Measurements from ENCODE around the gene DYRK4.

The DYRK4 gene

DNA sequence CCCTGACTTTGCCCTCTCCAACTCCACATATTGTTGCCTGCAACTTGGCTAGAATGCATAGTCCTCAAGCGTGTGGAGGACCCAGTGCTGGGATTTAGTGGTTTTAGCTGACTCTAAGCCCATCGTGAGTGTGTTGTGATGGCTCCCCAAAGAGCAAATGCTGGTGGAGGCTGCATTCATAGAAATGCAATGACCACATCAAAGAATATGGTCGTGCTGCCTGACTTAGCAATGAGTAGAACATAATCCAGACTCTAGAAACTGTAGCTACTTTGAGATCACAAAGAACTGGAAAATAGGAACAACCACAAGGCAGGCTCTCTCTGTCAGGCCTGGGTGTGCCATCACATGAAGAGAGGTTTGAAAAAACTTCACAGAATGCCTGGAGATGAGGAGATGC lies 1.3 kb downstream of the DYRK4 start:
- no peak for DNase-seq (ENCODE audit: low read depth in 2 of 2)

DNA sequence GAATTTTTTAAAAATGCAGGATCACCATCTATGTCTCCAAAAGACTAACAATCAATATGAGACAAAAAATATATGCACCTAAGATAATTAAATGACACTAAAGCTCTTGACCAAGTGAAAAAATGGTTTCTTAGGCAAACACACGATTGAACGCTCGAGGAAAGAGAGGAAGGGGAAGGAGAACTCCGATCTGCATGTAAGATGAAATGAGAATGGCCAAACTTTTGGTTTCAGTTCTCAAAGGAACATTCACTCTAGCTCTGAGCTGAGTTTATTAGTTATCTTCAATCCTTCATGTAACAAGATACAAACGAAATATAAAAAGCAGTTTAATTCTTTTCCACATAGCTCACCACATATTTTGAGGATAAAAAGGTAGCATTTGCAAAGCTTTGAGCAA lies 2.8 kb downstream of the DYRK4 start:
- DNase-seq (ENCODE audit: low read depth in 2 of 2), result no peak

DNA sequence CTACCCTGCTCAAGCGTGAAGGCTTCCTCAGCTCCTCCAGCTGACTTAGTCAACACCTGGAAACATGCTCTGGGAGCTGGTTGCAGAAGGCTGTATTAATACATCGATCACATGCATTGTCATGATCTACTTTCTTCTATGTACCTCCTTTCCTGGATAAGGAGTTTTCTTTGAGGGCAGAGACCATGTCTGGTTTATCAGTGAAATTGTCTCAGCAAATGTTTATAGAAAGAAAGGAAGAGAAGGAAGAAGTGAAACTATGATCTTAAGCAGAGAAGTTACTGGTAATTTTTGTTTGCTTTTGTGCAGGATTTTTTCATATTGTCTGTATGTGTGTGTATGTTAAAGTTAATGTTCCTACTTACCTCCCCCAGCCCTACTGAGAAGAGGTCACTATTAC lies 4.5 kb downstream of the DYRK4 start:
- no peak for DNase-seq (ENCODE audit: low read depth in 2 of 2)

DNA sequence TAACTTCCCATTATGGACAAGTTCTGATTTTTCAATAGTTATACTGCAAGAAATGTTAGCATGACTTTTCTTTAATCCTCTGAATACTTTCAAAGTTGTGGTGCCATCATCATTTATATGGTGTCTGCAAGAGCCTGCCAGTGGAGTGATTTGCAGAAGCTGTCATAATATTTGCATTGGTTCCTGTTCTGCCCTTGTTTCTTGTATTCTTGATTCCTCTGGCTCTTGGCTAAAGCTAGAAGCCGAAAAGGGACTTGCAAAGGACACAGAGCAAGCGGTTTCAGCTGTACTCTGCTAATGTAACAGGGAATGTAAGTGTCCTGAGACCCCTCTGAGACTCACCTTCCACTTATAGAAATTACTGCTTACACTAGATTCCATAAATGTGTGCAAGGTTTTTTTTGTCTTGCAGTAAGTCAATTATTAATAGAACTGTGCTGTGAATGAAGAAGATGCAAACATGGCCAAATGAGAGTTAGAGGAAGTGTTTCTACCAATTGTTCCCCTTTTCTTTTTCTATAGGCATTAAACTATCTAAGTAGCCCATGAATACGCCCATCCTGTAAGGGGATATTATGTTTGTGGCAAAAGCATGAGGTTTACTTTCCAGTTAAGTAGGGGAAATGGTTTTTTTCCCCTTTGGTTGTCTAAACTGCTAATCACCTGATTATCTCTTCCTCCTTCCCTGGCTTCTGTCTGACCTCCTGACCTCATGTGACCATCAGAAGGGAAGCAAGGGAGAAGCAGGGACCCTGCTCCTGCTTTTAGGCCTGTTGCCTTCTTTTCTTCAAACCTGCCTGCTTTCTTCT lies 5.3 kb downstream of the DYRK4 start:
- no peak for DNase-seq (ENCODE audit: low read depth in 2 of 2)

DNA sequence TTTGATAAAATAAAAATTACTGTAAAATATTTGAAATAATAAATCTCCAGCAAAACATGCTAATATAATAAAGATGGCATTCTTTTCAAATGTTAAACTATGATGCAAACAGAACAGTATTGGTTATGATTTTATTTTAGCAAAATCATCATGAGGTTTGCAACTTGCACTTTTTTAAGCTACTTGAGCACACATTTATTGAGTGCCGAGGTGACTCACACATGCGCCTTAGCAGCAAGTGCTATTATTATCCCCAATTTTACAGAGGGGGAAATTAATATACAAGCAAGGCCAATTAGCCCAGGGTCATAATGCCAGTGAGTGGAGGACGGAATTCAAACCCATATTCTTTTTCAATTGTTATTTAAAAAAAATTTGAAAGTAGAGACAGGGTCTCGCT lies 7.3 kb downstream of the DYRK4 start:
- no peak for DNase-seq (ENCODE audit: low read depth in 2 of 2)

DNA sequence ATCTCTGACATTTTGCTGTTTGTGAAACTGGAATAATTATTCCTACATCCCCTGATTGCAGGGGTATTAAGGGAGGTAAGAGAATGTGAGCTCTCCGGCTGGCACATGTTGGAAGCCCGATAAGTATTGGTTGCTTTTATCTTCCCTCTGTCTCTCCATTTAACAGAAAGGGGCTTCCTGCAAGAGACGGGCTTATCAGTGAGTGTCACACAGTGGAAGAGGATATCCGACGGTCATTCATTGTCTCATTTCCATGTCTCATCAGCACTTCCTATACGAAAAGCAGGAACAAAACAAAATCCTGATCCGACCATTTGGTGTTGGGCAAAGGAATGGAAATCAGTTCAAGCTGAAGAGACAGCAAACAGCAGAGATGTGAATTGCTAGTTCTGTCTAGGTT lies 10.7 kb downstream of the DYRK4 start:
- DNase-seq (ENCODE audit: low read depth in 2 of 2), result no peak

DNA sequence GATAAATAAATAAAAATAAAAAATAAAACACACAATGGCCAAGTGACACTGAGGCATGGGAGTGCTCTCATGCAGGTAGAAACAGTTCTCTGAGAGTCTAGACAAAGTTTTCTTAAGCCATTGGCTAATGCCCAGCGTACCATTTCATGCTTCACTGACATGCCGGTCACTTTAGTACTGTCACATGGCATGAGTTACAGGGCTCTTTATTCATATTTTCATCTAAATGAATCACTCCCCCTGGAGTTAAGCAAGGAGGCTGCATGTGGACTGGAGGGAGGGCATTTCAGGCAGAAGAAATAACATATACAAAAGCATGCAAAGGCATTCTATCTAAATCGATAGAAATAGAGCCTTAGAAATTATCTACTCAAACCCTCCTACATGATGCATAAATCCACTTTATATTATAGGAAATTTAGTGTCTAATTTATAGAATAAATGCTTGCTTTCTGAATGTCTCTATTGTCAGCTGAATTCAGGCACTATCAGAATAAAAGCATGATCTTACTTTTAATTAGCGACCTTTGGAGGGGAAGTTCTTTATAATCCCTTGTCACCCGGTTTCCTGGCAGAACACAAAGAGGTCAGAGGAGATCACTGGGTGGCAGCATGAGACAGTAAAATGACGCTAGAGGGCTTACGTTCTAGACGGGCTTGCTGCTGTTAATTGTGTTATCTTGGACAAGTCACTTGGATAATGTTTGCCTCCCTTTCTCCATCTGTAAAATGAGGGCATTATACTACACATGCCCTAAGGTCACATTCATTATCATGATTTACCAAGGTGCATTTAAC lies 17.5 kb downstream of the DYRK4 start:
- no peak for DNase-seq (ENCODE audit: low read depth in 2 of 2)

DNA sequence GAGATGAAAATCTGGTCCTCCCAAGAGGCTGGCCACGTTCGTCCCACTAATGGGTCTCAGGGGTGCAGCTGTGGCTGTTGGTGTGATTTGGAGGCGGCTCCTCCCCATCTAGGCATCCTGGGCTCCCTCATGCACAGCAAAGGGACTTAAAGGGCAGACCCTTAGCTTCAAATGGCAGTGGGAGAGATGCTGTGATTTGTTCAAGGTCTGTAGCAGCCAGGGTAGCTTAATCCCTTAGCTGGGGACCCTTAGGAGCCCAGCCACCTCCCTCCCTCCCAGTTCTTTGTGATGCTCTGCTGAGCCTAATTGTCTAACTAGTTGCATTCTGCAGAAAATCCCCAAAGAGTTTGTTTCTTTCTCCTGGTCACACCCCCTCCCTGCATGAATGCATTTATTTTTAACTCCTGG lies 18.3 kb downstream of the DYRK4 start:
- DNase-seq (ENCODE audit: low read depth in 2 of 2), result no peak

DNA sequence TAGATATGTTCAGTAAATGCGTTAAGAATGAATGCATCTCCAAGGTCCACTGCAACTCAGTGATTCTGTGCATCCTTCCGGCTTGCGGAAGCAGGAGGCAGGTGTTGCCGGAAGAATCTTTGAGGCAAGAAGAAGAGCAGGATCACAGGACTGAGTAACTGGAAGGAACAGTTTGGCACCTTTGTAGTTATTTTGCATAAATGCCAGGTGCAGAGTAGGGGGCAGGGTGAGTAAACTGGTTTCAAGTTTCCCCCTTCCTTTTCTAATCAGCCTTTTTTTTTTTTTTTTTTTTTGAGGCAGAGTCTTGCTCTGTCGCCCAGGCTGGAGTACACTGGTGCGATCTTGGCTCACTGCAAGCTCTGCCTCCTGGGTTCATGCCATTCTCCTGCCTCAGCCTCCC lies 22.3 kb downstream of the DYRK4 start:
- no peak for DNase-seq (ENCODE audit: low read depth in 2 of 2)

DNA sequence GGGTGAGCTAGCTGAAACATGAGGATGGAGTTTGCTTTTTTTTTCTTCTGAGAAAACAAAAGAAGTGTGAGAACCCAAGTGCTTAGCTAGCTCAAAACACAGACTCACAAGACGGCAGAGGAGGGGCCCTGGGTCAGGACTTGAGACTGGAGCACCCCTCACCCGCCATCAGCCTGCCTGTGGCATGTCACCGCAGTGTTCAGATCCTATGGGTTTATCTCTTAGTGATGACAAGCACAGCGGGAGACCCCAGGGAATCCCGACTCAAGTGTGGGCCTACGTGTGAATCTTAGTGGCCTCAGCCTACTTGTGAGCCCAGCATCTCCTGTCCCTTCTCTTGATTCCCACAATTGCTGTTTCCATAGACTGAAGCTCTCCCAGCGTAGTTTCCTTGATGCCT lies 22.9 kb downstream of the DYRK4 start:
- DNase-seq (ENCODE audit: low read depth in 2 of 2), result no peak

DNA sequence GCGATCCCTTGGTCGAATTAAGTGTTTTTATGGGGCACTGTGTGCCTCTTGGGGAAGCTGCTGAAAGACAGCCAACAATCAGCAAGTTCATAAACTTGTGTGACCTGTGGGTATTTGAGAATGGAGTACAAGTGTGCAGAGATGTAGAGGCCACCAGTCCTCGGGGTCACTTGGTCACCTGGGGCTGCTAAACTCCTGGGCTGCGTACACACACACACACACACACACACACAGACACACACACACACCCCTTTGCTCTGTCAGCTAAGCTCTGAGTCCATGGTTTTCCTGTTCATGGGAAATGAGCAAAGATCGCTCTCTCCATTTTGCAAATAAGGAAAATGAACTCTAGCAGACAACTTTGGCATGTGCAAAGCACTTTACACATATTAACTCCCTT lies 24.5 kb downstream of the DYRK4 start:
- no peak for DNase-seq (ENCODE audit: low read depth in 2 of 2)

DNA sequence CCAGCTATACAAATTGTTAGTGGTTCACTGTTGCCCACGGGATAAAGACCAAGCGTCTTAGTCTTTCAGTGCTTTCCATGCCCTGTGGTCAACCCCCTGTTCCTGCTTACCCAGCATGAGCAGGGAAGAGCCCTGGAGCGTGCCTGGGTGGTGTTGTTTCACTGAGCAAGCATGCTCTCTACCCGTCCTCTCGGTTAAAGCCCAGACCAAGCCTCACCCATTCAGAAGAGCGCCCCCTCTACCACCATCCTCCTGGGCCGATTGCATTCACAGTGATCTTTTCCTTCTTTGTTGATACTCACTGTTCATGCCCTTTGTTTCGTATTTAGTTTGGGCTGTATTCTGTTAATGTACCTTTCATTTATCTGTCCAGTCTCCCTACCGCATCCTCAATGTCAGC lies 25.1 kb downstream of the DYRK4 start:
- DNase-seq (ENCODE audit: low read depth in 2 of 2), result no peak

DNA sequence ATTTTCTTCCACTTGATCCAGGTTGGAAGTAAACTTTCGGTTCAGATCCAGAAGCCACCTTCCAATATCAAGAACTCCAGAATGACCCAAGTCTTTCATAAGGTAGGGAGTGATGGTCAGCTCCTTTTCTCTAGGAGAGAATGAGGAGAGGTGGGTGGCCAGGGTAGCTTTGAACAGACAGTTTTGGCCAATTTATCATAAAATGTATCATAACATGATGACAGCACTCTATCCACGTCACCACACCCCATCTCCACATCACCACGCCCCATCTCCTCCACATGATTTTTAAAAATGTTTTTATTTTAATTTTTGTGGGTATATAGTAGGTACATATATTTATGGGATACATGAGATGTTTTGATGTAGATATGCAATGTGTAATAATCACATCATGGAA lies 26.9 kb downstream of the DYRK4 start:
- no peak for DNase-seq (ENCODE audit: low read depth in 2 of 2)

DNA sequence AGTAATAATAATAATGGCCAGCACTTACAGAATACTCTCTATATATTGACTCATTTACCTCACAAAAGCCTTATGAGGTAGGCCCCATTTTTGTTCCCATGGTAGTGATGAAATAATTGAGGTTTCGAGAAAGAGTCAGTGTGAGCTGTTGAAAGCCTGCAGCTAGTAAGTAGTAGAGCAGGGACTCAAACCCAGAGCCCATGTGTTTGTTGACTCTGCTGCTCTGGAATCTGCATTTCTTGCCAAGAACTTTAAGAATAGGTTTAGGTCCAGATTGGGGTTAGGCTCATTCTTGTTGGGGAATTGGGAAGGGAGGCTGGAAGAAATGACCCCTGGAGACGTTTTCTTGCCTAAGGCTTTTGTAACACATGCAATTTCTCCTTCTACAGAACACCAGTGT lies 27.9 kb downstream of the DYRK4 start:
- no peak for DNase-seq (ENCODE audit: low read depth in 2 of 2)

DNA sequence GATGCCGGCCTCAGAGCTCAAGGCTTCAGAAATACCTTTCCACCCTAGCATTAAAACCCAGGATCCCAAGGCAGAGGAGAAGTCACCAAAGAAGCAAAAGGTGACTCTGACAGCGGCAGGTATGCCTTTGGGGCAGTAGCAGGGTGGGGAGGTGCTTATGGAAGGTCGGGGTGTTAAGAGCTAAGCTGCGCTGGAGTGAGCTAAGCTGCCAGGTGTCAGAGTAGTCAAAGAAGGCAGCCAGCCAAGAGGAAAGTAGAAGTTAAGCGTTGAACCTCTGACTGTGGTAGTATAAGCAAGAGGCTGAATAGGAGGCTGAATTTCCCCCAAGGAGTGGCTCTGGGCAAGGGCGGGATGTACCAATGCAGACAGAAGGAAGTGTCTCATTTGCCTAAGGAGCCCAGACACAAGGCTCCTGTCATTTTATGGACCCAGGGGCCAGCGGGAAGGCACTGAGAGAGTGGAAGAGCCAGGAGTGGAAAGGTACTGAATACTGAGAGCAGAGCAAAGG lies 29.2 kb downstream of the DYRK4 start:
- no peak for DNase-seq (ENCODE audit: low read depth in 2 of 2)

DNA sequence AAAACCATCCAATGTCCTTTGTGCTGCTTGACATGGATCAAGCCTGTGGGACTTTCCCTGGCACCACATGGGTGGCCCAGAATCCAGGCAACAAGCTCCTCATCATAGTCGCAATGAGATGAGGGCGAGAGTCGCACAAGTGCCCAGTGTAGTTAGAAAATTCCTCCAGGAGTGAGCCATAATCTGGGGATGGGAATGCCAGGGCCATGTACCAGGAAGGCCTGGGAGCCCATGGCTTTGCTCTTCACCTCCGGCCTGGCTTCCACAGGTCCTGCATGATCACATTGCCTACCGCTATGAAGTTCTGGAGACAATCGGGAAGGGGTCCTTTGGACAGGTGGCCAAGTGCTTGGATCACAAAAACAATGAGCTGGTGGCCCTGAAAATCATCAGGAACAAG lies 33.9 kb downstream of the DYRK4 start:
- no peak for DNase-seq (ENCODE audit: low read depth in 2 of 2)

DNA sequence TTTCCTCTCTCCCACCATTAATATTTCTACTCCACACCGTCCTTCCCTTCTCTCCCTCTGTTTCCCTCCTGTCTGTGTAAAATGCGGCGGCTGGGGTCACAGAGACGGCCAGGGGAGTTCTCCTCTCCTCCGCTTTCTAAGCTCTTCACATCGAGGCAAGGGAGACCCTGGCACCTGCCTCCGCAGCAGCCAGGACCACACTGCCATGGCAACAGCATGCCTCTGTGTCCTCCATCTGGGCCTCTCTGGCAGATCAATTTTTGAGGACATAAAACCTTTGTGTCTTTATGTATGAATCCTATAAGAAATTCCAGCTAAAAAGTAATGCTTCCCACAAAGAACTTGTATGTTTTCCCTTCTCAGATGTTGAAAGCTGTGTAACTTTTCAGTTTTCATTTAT lies 41.4 kb downstream of the DYRK4 start:
- DNase-seq (ENCODE audit: low read depth in 2 of 2), result no peak

DNA sequence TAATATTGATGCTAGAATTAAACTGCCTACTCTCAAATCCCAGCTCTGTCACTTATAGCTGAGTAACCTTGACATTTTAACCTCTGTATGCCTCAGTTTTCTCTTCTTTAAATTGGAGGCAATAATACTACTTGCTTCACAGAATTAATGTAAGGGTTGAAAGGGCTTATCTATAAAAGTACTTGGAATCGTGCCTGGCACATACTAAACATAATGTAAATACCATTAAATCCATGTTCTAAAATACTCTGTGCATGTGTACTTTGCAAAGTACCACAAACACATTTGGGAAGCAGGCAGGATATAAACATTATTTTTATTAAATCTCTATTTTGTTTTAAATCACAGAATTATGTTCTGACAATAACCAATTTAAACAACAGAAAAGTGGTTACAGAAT lies 41.9 kb downstream of the DYRK4 start:
- DNase-seq (ENCODE audit: low read depth in 2 of 2), result no peak

DNA sequence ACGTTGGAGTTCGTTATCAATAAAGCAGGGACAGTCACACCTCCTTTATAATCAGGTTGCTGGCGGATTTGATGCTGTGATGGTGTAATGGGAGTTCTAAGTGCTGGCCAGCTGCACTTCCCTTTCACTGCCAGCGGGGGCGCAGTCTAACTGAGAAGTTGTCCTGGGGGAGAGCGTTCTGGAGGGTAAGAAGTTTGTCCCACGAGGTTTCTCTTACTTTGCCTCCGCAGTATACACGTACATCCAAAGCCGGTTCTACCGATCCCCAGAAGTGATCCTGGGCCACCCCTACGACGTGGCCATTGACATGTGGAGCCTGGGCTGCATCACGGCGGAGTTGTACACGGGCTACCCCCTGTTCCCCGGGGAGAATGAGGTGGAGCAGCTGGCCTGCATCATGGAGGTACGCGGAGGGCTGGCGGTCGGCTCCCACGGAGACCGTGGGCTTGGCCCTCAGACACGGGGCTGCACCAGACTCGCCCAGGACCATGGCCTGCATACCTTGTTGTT lies 42.7 kb downstream of the DYRK4 start:
- peak; percentile 53 to 62 for DNase-seq (ENCODE audit: low read depth in 2 of 2)

DNA sequence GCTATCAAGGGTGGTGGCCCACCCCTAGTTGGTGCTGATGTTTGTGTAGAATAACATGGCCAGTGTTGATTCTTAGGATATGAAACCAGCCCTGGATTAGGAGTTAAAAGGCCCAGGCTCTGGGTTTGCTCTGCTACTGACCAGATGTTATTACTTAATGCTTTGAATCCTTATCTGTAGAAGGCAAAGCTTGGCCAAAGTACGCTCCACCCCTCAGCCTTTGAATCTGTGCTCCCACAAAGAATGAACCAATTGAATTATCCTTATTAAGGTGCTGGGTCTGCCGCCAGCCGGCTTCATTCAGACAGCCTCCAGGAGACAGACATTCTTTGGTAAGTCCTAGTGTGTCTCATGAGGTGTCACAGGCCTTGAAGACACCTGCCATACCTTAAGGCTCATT lies 45.0 kb downstream of the DYRK4 start:
- DNase-seq (ENCODE audit: low read depth in 2 of 2), result no peak

DNA sequence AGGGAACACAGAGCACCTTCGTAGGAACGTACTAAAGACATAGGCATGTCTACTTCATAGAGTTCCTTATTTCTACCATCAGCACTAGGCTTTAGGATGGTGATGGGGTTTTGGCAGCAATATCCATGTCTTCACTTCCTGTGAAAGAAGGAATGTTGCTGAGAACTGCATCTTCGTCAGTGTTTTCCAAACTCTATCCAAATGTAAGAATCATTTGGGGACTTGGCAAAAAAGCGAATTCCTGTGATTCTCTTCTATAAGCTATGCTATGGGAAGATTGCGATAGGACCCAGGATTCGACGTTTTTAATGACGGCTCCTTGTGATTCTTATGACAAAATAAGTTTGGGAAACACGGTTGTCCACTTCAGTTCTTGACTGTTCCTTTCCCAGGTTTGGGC lies 47.1 kb downstream of the DYRK4 start:
- no peak for DNase-seq (ENCODE audit: low read depth in 2 of 2)

DNA sequence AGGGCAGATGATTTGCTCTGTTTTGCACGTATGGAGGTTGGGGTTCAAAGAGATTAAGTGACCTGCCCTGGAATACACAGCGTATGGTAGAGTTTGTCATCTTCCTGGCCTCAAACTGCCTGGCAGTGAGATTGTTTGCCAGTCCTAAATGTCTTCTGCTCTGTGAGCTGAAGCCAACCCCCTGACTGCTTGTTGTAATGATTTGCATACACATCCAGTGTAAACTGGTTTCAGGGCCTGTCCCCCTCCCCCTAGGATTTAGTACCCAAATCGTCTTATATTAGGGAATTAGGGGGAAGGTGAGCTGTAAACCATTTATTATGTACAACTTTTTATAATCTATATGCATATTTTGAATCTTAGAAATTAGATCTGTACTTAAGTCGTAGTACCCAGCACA lies 48.5 kb downstream of the DYRK4 start:
- no peak for DNase-seq (ENCODE audit: low read depth in 2 of 2)

DNA sequence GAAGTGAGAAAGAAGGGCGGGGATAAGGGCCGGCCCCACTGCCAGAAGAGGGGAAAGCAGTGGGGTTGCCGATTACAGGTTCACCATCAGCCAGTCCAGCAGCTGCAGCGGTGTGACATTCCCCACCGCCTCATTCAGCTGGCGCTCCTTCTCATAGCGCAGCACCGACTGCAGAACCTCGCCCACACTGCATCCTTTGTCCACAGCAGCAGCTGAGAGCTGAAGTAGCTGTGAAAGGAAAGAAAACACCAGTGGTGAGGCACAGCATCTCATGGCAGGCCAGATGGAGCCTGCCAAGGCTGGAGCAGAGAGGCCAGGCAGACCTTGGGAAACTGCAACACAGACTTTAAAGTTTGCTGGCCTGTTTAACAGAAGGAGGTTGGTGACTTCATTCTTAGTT lies 53.7 kb downstream of the DYRK4 start:
- no peak for DNase-seq (ENCODE audit: low read depth in 2 of 2)

All from activated CD8-positive, alpha-beta memory T cell treated with anti-CD3 and anti-CD28 coated beads for 4 hours (primary cell).